H7 (cell line): ENCODE results near the gene HTR3A. TPM values are rescaled to one million over a fixed set of nuclear protein-coding genes. Genes with fewer than 3 reads are reported as not detected.

ENCODE experiments used
- DNase-seq: peaks from one replicate; pipeline ENCODE4 v3.0.0; 2012
- H3K27me3 ChIP-seq: 2 replicates; pipeline ENCODE4 v1.6.0; 2011; ENCODE audit warnings: mild to moderate bottlenecking, low read length; ENCODE audit not compliant: control insufficient read depth, insufficient read depth
- H3K36me3 ChIP-seq: replicated peaks from 2 replicates; pipeline ENCODE4 v1.5.1; 2011; ENCODE audit warnings: low read length; ENCODE audit not compliant: control insufficient read depth, insufficient read depth
- H3K4me3 ChIP-seq: 2 replicates; pipeline ENCODE4 v1.5.1; 2011; ENCODE audit warnings: low read depth, mild to moderate bottlenecking, control low read depth, low read length, moderate library complexity; ENCODE audit not compliant: insufficient read depth
- total RNA-seq: library from RNA; depleted of rRNA; stranded (reverse); fragments of >200 nt; shearing (Covaris generic); gene quantifications from 2 replicates; pipeline ENCODE4 v1.2.3, GENCODE V29; 2014

HTR3A gene
- total RNA-seq, 1 experiment from 2014 or later = 5.4 TPM

GRCh38 chr11:113954235-113954634 lies 20.7 kb upstream of the HTR3A start:
- Histone ChIP-seq H3K36me3 (no peaks in the 10 kb centered on the region), H3K27me3 (no peaks in the 10 kb centered on the region; the same call in 1 of the 2 replicates), H3K4me3 (no peak overlapping the region)
- DNase-seq = no peak

DNA sequence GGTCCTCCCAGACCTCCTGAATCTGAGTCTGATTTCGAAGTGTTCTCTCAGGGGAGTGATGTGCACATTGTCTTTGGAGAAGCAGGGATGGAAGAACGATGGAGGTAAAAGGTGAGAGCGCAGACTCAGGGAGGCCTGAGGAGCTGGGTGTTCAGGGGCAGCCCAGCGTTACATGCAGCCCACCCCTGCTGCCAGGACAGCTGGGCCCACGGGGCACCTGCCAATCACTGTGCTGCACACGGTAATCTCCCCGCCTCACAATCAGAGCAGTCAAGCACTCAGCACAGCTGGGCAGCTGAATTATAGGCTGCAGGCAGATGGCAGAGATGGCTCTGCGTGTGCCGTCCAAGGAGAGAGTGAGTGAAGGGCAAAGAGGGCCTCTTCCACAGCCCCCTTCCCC lies 17.9 kb upstream of the HTR3A start:
- DNase-seq = no peak
- H3K27me3 ChIP-seq = no peaks in the 10 kb centered on the region; the same call in 1 of the 2 replicates
- H3K4me3 ChIP-seq = no peak overlapping the region
- no peaks in the 10 kb centered on the region for H3K36me3 ChIP-seq

GRCh38 chr11:113960702-113961330 lies 14.1 kb upstream of the HTR3A start:
- Histone ChIP-seq H3K27me3 (no peaks in the 10 kb centered on the region; the same call in 1 of the 2 replicates), H3K4me3 (no peak overlapping the region), H3K36me3 (no peaks in the 10 kb centered on the region)
- DNase-seq = no peak

DNA sequence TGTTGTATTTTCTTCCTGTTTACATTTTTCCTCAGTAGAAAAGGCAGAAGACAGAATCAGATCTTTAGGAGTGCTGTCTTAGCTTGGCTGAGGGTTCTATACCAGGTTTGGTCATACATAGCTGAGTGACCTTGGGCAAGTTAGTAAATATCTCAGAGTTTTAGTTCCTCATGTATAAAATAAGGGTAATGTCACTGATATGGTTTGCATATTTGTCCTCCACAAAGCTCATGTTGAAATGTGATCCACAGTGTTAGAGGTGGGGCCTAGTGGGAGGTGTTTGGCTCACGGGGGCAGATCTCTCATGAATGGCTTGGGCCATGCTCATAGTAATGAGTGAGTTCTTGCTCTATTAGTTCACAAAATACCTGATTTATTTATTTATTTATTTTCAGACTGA lies 7.5 kb upstream of the HTR3A start:
- DNase-seq = no peak
- no peaks in the 10 kb centered on the region for H3K27me3 ChIP-seq
- H3K36me3 ChIP-seq = no peaks in the 10 kb centered on the region
- H3K4me3 ChIP-seq = no peak overlapping the region

DNA sequence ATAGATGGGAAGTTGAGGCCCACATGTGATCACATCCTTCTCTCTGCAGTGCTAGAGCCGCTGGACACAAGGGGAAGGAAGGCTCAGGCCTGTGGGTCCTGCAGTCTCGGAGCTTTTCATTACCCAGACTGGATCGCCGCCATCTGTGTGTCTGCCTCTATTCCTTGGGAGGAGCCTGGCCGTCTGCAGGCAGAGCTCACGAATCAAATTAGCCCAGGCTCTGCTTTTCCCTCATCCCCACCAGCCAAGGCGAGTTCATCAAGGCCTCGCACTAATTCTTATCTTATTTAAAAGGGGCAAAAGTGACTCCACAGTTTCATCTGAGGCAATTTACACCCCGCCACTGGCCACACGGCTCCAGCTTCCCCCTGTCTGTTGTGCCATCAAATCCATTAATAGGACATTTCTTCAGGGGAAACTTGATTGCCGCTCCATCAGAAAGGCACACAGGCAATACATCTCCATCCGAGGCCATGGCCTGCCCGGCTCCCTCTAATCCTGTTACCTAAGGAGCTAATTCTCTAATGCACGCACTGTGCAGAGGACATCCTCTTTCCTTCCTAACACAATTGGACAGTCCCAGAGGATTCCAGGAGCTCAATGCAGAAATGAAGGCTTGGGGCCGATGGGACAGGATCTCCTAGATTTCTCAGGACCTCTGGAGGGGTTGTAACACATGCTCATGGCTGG lies 3.3 kb upstream of the HTR3A start:
- Histone ChIP-seq H3K4me3 (no peak overlapping the region), H3K27me3 (peaks cover 2% of the 10 kb centered on the region; the same call in 1 of the 2 replicates), H3K36me3 (no peaks in the 10 kb centered on the region)
- DNase-seq = no peak

DNA sequence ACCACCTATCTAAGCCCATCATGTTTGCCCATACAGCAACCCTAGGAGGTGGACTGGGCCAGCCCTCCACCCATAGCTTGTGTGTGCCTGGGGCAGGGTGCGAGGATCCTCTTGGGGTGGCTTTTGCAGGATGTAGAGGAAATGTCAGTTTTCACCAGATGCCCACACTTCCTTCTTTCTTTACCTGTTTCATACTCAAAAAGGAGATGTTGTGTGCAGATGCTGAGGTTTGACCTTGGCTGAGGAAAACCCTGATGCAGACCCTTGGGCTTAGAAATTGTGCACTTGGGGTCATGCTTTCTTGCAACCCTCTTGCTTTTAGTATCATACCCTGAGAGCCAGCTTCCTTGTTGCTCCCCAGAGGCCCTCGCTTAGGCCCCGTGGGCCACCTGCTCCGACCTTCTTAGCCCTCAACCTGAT lies 2.2 kb downstream of the HTR3A start:
- no peaks in the 10 kb centered on the region; the same call in 1 of the 2 replicates for H3K36me3 ChIP-seq
- H3K4me3 ChIP-seq = no peak overlapping the region
- no peak for DNase-seq
- H3K27me3 ChIP-seq = peaks cover 2% of the 10 kb centered on the region; the same call in 1 of the 2 replicates

- Histone ChIP-seq H3K27me3 (peaks cover 2% of the 10 kb centered on the region; the same call in 1 of the 2 replicates), H3K36me3 (no peaks in the 10 kb centered on the region; the same call in 1 of the 2 replicates), H3K4me3 (no peak overlapping the region)
- no peak for DNase-seq
These were observed 2.8 kb downstream of the HTR3A start for GRCh38 chr11:113977701-113978100.

- Histone ChIP-seq H3K36me3 (no peaks in the 10 kb centered on the region; the same call in 1 of the 2 replicates), H3K4me3 (no peak overlapping the region), H3K27me3 (peaks cover 2% of the 10 kb centered on the region; the same call in 1 of the 2 replicates)
- DNase-seq = no peak
These were observed 4.5 kb downstream of the HTR3A start for GRCh38 chr11:113979431-113979830.

- Histone ChIP-seq H3K4me3 (no peak overlapping the region), H3K27me3 (no peaks in the 10 kb centered on the region; the same call in 1 of the 2 replicates), H3K36me3 (no peaks in the 10 kb centered on the region; the same call in 1 of the 2 replicates)
- no peak for DNase-seq
These were observed 5.9 kb downstream of the HTR3A start for GRCh38 chr11:113980785-113981184.

GRCh38 chr11:113982306-113982705 lies 7.4 kb downstream of the HTR3A start:
- H3K36me3 ChIP-seq = no peaks in the 10 kb centered on the region; the same call in 1 of the 2 replicates
- DNase-seq = no peak
- H3K27me3 ChIP-seq = no peaks in the 10 kb centered on the region; the same call in 1 of the 2 replicates
- H3K4me3 ChIP-seq = no peak overlapping the region

- DNase-seq = no peak
- no peaks in the 10 kb centered on the region for H3K36me3 ChIP-seq
- no peaks in the 10 kb centered on the region; the same call in 1 of the 2 replicates for H3K27me3 ChIP-seq
- no peak overlapping the region for H3K4me3 ChIP-seq
These were observed 9.9 kb downstream of the HTR3A start for GRCh38 chr11:113984781-113985180.

DNA sequence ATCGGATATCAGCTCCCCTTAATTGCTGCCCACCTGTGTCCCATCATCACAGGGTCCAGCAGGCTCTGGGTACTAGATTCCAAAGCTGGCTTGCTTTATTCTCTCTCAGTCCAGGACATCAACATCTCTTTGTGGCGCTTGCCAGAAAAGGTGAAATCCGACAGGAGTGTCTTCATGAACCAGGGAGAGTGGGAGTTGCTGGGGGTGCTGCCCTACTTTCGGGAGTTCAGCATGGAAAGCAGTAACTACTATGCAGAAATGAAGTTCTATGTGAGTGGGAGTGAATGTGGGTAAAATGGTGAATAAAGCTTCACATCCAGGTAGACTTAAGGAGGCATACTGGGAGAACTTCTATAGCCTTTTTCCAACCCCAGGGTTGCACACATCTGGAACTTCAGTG lies 11.0 kb downstream of the HTR3A start:
- DNase-seq = no peak
- Histone ChIP-seq H3K4me3 (no peak overlapping the region), H3K27me3 (no peaks in the 10 kb centered on the region; the same call in 1 of the 2 replicates), H3K36me3 (no peaks in the 10 kb centered on the region)

DNA sequence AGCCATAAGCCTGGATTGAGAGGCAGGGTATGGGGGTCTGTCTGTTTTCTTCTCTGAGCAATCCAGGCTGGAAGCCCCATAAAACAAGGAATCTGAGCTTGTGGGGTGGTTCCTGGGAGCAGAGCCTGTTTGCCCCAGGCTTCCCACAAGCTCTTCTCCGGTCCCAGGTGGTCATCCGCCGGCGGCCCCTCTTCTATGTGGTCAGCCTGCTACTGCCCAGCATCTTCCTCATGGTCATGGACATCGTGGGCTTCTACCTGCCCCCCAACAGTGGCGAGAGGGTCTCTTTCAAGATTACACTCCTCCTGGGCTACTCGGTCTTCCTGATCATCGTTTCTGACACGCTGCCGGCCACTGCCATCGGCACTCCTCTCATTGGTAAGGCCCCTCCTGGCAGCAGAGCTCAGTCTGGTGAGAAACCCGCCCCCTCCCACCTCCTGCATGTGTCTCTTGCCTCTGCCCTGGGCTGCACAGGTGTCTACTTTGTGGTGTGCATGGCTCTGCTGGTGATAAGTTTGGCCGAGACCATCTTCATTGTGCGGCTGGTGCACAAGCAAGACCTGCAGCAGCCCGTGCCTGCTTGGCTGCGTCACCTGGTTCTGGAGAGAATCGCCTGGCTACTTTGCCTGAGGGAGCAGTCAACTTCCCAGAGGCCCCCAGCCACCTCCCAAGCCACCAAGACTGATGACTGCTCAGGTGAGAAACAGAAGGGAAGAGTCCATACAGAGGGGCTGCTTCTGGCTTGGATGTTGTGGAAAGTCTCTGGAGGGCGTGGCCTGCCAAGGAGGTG lies 11.6 kb downstream of the HTR3A start:
- DNase-seq = no peak
- H3K36me3 ChIP-seq = no peaks in the 10 kb centered on the region
- H3K4me3 ChIP-seq = no peak overlapping the region
- H3K27me3 ChIP-seq = no peaks in the 10 kb centered on the region; the same call in 1 of the 2 replicates

- no peak for DNase-seq
- H3K4me3 ChIP-seq = no peak overlapping the region
- H3K36me3 ChIP-seq = no peaks in the 10 kb centered on the region
- no peaks in the 10 kb centered on the region for H3K27me3 ChIP-seq
These were observed 14.5 kb downstream of the HTR3A start for GRCh38 chr11:113989381-113989780.
